Pons (tissue), 1 donor: ENCODE data around the gene RAMP1.

Experiments
- DNase-seq: peaks from one replicate; pipeline ENCODE4 v3.0.0-alpha.2; 2016; ENCODE audit warnings: low spot score

Gene RAMP1

DNA sequence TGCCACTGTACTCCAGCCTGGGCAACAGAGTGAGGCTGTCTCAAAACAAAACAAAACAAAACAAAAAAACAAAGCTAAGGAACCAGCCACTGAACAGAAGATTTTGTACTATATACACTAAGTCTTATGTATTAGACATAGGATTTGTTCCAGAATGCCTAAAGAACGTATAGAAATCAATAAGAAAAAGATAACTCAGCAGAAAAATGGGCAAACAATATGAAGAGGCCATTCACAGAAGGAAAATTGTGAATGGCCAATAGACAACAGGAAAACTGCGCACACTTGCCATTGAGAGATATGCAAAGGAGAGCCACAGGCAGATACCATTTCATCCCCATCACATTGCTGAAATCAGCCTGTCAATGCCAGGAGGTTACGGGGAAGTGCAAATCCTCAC, 92.5 kb downstream of the RAMP1 start:
- no peak for DNase-seq

DNA sequence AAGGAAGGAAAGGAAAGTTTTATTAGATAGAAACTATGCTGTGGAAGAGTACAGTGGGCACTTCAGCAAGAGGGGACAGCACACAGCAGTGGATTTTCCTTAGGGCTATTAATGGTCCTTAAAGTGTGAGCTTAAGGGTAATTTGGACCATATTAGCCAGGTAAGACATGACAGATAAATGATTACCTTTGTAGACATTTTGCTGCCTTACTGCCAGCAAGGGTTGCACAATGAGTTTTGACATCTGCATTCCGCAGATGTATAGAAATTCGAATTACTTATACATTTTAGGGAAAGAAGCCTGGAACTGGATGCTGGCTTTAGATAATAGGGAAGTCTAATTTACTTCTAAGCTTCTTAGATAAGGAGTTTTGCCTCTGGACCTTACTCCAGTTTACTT, 93.4 kb downstream of the RAMP1 start:
- no peak for DNase-seq

DNA sequence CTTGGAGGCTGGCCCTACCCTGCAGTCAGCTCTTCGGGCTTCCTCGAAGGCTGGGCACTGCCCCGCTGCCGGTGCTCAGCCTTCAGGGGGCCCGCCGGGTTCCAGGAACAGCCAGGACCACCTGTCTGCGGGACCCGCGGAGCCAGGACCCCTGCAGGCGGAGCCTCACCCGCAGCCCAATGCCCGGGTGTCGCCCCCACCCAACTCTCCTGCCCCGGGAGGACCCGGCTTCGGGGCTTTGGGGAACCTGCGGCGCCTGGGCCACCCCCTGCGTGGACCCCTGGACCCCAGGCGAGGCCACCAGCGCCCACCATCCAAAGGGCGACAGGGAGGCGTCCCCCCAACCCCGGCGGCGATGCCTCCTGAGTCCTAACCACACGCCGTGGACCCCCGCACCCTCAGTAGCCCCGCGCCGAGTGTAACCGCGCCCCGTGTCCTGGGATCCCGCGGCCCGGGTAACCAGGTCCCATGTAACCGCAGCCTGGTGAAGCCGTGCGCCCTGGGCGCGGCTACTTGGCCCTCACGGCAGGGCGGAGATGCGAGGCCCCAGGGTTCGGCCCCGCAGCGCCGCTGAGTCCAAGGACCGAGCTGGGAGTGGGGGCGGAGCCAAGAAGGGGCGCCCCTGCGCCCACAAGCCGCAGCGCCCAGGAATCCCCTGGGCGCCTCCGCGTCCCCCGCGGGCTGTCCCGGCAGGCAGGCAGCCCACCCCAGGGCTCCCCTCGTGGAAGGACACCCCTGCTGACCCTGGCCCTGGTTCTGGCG, 96.4 kb downstream of the RAMP1 start:
- no peak for DNase-seq

DNA sequence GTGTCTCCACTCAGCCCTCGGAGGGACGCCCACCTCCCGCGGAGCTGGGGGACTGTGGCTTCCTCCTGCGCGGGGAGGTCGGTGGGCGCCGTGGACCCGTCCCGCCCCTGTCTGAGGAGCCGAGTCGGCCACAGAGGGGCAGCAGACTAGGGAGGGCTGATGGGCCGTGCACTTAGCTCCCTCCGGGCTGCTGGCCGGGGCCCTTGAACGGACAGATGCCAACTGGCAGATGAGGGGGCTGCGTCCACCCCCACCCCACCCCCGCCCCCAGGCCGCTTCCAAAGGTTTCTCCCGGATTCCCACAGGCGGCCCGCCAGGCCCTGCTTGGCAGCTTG, 96.9 kb downstream of the RAMP1 start:
- no peak for DNase-seq

DNA sequence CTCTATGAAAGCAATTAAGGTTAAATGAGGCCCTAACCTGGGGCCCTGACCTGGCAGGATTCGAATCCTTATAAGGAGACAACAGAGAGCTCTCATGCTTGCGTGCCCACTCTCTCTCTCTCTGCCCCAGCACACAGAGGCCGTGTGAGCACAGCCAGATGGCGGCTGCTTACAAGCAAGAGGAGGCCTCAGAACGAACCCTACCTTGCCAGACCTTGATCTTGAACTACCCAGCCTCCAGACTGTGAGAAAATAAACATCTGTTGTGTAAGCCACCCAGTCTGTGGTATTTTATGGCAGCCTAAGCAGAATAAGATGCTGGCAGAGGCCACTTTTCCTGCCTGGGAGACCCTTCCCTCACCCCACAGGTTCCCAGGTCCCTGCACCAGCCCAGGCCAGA, 102.2 kb downstream of the RAMP1 start:
- no peak for DNase-seq
